HG03460 (cell line): Measurements from ENCODE around the gene RRM2.

Source experiments
- ATAC-seq: cut with Tn5 transposase; IDR thresholded peaks from one replicate; pipeline ENCODE4 v1.9.1; 2021; ENCODE audit not compliant: unreplicated experiment

The RRM2 gene

DNA sequence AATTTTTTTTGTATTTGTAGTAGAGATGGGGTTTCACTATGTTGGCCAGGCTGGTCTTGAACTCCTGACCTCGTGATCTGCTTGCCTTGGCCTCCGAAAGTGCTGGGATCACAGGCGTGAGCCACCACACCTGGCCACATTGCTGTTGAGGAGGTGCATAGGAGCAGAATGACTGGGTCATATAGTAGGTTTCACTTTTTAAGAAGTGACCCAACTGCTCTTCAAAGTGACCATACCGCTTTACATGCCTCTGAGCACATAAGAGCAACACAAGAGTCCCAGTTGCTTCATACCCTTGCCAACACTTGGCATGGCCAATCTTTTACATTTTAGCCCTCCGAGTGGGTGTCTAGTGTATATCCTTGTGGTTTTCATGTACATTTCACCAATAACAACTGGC, 28.9 kb downstream of the RRM2 start:
- ATAC-seq, result no peak

DNA sequence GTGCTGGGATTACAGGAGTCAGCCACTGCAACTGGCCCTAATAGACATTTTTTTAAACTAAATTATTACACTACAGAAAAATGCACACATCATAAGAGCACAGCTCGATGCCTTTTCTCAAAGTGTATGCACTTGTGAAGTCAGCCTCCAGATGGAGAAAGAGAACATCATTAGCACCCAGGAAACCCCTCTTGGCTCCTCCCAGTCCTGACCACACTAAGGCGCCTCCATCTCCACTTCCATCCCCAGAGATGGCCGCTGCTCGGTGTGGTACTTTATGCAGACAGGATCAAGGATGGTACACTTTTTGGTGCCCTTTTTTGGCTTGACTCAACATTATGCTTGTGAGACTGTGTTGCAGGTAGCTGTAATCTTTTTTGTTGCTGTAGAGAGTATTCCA, 34.8 kb downstream of the RRM2 start:
- ATAC-seq, result no peak

GRCh38 chr2:10158681-10159080, 36.1 kb downstream of the RRM2 start:
- no peak for ATAC-seq

- ATAC-seq, result no peak
Measured at GRCh38 chr2:10159086-10159485, 36.5 kb downstream of the RRM2 start.

DNA sequence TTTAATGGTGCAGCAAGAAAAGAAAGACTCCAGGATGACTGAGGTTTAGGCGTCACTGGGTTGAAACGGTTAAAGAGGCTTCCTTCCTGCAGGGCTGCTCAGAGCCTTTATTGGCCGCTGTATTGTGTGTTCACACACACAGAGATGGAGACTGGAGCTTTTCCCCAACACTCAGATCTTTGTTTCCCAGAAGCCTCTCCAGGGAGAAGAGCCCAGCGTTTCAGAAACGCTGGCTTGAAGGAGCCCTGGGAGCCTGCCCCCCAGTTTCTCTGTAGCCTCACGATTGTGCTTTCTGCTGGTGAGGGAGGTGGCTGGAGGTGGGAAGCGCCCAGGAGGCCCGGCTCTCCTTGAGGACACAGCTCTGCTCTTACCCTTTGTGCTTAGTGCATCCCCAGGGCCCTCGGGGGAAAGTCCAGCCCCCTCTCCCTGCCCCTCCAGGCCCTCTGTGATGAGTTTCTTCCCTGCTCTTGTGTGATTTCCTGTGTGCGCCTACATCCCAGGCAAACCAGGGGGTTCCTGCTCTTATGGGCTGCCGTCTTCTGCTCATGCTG, 37.1 kb downstream of the RRM2 start:
- no peak for ATAC-seq

DNA sequence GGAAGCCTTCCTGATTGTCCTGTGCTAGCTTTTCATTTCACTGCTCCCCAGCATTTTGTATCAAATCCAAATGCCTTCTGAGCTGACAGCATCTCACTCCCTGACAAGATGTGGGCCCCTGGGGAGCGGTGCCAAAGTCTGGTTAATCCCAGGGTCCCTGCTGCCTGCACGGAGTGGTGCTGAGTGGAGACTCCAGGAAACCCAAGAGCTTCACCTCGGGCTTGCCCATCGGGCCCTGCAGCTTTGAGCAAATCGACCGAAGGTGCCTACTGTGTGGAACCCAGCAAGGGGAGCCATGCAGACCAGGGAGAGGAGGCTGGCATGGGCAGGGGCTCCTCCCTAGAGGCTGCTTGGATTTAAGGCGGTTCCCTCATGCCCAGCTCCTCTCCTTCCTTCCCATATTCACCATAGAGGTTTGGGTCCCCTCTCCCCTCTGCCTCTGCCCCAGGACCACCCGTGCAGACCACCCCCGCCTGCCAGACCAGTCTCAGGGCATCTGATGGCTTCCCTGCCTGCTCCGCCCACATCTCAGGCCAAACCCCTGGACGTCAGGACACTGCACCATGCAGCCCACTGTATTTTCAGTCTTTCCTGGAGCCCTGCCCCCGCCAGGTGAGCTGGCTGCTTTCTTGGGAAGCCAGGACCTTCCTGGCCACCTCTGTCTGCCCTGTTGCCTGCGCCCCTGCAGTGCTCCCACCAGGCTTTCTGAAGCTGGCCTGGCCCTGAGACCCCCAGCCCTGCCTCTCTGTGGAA, 37.8 kb downstream of the RRM2 start:
- ATAC-seq, result no peak

- no peak for ATAC-seq
Measured at GRCh38 chr2:10161206-10161931, 38.8 kb downstream of the RRM2 start.

DNA sequence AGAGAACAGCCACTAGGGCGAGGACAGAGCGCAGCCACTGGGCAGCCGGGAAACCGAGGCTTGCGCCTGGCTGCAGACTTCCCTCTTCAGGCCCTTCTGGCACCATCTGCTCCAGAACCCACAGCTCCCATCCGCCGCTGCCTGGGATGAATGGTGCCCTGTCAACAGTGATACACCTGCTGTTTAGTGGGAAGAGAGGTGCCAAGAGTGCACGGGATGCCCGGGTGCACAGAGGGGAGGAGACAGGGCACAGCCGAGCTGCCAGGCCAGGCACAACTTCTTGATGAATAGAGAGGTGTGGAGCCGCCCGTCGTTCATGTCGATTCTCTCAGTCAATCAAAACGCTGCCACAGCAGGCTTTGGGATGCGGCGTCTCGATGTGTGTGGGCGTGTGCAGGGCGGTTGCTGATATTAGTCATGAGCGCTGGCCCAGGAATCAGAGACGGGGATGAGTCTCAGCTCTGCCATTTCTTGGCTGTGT, 39.5 kb downstream of the RRM2 start:
- no peak for ATAC-seq

DNA sequence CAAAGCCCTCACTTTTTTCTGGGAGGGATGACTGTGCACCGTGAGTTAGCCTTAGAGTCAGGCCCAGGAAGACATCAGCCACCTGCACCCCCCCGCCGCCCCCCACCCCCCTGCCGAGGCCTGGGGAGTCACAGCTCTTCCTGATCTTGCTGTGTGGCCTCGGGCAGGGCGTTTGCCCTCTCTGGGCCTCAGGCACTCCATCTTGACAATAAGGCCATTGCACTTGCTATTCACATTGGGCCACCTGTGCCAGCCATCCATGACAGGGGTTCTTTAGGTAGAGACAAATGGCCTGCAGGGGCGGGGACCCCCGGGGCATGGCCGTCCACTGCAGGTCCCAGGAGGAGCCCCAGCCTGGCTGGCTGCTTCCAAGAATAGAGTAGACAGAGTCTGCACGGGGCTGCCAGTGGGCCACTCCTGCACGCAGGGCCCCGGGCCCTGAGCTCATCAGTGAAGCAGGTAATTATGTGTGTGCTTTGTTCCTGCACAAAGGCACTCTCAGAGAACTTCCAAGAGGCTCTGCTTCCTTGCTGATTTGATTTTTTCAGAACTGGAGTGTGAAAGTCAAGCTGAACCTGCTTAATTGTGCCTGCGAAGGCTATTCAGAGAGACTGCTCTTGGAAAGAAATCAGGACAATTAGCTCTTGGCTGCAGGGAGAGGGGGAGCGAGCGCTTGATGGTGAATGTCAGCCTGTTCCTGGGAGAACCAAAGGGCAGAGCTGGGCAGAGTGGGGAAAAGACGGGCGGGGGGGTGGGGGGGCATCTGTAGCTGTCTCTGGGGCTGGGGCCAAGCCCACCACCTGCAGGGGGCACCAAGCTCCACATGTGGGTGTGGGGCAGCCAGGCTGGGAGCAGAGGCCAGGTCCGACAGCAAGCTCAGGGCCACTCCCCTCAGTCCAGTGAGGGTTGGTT, 40.3 kb downstream of the RRM2 start:
- no peak for ATAC-seq

- no peak for ATAC-seq
Measured at GRCh38 chr2:10163498-10164486, 41.3 kb downstream of the RRM2 start.

DNA sequence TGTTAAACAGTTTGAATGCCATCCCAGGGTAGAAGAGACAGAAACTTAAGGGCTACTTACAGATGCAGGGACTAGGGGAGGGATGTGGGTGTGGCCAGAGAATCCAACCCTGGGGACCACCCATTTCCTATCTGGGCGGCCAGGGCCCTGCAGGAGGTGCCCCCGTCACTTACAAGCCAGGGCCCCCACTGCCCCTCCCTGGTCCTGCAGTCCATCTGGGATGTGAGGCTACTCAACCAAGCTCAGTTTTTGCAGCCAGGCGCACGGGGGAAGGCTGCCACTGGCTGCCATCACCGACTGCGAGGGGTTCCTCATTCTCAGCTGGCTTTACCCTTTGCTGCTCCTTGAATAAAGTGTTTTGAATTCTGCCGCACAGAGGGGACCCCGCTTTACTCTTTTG, 42.1 kb downstream of the RRM2 start:
- ATAC-seq, result no peak

GRCh38 chr2:10165282-10165681, 42.7 kb downstream of the RRM2 start:
- ATAC-seq, result no peak

DNA sequence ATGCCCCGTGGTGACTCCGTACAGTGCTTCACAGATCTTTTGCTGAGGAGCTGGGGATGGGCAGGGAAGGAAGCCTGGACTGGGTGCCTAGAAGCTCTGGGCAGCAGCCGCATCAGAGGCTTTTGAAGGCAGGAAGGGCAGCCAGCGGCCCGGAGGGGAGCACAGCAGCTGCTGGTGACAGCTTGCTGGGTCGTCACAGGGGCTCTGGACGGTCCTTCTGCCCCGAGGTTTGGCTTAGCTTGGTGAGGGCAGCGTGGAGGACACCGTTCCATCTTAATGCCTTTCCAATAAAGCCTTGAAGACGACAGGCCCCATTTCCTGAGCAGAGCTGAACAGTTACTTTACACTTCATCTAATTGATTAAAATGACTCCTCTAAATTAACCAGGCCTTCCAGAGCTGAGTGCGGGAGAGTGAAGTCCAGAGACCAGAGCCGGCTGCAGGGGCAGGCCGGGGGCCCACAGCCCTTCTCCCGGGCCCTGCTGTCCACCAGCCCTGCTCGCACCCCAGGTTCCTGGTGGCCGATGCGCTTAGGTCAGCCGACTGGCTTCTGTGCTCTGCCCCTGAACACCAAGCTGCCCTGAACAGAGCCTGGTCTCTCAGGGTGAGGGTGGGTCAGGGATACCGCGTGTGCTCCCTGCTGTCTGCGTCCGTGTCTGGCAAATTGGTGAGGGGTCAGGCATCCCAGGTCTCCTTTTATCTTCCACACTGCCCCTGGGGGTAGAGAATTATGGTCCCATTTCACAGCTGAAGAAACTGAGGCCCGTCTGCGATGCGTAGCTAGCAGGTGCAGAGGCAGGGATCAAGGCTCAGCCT, 43.5 kb downstream of the RRM2 start:
- no peak for ATAC-seq

- no peak for ATAC-seq
Measured at GRCh38 chr2:10166676-10167292, 44.2 kb downstream of the RRM2 start.

DNA sequence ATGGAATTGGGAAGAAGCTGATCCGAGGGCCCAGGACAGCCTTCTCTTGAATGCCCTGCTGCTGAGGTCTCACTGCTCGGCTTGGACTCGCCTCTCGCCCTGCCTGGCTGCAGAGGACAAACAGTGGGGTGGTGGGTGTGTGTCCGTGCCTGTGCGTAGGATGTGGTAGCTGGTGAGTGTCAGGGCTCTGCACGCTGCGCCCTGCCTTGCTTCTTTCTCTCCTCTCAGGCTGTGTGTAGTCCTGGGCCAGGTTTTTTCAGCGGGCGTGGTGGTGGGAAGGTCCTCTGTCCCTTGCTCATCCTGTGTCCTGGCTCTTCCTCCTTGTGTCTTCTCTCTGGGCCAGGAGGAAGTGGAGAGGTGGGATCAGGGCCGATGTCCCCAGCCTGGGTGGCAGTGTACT, 44.8 kb downstream of the RRM2 start:
- no peak for ATAC-seq

GRCh38 chr2:10168221-10168620, 45.7 kb downstream of the RRM2 start:
- ATAC-seq, result no peak

DNA sequence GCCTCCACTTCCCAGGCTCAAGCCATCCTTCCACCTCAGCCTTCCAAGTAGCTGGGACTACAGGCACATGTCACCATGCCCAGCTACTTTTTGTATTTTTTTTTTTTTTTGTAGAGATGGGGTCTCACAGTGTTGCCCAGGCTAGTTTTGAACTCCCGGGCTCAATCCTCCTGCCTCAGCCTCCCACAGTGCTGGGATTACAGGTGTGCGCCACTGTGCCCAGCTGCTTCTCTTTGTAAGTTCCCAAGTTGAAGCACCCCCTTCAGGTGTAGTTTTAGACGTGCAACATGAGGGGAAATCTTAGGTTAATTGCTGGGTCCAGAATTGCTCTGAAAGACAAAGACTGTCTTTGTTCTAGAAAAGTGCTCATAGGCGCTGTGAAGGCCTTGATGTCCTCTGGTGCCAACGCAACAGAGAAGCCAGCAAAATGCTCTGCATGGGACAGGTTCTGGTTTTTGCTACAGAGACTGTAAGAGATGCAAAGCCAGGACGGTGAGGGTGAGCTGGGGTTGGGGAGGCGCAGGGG, 46.6 kb downstream of the RRM2 start:
- ATAC-seq, result no peak

GRCh38 chr2:10169581-10169980, 47.0 kb downstream of the RRM2 start:
- ATAC-seq, result no peak
